Activated CD8-positive, alpha-beta memory T cell treated with anti-CD3 and anti-CD28 coated beads, Interleukin-2, amount 50 U/mL, for 4 hours (primary cell): Measurements from ENCODE around the gene SWI5.
"Not testable (repeated sequence)": the region's sequence is repeated elsewhere in the genome, so short reads cannot be mapped to it uniquely, and the experiment has no call there.

Source experiments
- DNase-seq: peaks from one replicate; pipeline ENCODE4 v3.0.0-alpha.2; 2020

Gene SWI5

DNA sequence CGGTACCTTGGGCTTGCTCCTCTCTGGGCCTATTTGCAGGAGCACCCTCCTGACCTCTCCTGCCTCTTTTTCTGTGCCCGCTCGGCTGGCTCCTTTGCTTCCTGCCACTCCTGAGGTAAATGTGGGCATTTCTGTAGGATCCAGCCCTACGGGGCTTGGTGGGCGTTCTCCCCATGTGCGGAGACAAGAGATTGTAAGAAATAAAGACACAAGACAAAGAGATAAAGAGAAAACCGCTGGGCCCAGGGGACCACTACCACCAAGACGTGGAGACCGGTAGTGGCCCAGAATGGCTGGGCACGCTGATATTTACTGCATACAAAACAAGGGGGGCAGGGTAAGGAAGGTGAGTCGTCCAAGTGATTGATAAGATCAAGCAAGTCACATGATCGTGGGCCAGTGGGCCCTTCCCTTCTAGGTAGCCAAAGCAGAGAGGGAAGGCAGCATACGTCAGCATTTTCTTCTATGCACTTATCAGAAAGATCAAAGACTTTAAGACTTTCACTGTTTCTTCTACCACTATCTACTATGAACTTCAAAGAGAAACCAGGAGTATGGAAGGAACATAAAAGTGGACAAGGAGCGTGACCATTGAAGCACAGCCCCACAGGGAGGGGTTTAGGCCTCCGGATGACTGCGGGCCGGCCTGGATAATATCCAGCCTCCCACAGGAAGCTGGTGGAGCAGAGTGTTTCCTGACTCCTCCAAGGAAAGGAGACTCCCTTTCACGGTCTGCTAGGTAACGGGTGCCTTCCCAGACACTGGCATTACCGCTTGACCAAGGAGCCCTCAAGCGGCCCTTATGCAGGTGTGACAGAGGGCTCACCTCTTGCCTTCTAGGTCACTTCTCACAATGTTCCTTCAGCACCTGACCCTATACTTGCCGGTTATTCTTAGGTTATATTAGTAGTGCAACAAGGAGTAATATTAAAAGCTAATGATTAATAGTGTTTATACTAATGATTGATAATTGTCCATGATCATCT, 3.3 kb downstream of the SWI5 start:
- not testable (repeated sequence) for DNase-seq

DNA sequence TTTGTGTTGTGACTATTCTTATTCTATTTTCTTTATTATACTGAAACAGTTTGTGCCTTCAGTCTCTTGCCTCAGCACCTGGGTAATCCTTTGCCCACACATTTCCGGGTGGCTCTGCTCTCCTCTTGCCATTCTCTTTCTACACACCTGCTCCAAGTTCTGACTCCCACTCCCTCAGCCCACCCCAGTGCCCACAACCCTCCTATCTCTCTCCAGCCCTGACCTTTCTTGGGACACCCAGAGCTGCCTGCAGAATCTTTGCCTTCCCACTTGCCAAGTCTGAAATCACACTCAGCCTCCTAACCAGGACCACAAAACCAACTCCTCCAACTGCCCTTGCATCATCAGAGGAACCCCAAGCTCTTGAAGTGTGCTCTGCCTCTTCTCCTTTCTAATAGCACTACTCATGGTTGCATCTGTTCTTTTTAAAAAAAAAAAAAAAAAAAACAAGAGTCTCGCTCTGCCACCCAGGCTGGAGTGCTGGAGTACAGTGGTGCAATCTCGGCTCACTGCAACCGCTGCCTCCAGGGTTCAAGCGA, 4.1 kb downstream of the SWI5 start:
- no peak for DNase-seq

DNA sequence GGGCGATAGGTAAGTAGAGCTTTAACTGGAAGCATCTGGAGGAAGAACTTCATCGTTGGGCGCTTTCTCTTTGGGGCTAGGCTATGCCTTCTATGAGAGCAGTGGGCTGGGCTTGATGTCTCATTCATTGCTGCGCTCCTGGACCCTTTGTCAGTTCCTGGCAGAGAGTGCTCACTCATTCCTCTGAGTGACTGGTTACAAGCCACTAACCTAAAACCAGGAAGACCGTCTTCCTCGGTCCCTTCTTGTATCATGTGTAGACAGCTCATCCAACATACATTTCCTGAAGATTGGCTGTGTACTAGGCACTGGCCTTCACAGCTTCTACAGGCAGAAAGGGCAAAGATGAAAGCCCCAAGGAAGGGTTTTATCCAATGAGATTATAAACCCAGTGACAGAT, 6.4 kb downstream of the SWI5 start:
- no peak for DNase-seq

DNA sequence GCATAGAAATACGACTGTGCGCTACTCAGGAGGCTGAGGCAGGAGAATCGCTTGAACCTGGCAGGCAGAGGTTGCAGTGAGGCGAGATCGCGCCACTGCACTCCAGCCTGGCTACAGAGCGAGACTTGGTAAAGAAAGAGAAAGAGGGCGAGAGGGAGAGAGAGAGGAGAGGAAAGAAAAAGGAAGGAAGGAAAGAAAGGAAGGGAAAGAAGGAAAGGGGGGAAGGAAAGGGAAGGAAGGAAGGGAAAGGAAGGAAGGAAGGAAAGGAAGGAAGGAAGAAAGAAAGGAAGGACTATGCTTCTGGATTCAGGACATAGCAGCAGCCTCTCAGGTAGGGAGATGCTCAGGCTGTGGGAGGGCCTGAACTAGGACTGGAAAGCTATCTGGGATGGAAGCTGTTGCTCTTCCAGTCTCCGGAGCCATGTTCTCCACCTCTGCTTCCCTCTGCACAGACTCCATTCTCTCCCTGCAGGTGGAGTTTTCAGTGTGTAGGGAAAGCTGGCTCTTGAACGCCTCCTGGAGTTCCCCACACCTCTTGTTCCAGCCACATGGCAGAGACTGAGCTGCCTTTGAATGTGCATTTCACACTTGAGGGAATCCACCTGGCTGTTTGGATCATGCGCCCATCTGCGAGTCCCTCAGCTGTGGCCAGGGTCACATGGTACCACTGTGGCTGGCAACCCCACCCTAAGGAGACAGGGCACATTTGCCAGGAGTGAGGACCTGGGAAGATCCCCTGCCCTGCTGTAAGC, 9.1 kb downstream of the SWI5 start:
- DNase-seq: no peak

DNA sequence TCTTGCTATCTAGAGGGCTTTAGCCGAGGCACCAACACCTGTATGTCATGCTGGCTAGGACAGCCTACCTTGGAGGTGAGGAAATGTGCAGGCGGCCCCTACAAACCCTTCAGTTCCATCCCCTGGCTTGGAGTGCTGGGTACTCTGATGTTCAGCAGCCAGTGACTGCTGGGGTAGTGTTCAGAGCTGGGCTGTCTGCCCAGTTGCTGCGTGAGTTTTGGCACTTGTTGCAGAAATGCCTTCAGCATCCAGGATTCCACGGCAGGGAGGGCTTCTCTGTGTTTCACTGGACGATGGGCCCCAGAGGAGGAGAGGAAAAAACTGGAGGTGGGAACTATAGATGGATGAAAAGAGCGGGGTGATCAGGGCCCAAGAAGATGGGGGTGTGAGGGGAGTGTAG, 10.4 kb downstream of the SWI5 start:
- DNase-seq: no peak

DNA sequence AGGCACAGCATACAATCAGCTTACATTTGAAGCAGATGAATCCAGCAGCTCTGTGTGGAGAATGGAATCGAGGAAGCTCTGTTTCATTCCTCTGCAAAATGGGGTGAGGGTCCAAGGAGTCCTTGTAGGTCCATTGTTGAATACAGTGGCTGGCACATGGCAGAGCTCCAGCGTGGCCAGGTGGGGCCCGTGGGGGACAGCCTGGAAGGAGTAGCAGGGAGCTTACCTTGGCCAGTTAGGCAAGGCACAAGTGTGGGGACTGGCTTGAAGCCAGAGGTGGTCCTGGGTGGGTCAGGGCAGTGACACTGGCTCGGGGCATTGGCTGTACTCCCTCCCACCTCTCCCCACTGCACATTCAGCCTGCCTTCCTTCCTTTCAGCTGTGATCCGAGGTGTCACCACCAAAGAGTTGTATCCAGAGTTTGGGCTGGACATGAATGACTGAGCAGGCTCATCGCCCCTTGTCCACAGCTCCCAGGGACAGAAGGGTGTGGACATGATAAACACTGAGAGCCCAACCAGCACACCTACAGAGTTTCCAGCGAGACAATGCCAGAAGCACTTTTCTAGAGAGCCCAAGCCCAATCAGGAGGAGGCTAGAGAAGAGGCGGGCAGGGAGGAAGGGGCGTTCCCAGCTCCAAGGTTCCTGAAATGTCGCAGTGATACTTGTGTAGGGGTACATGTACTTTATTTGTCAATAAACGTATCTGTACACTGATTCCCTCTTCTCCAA, 12.4 kb downstream of the SWI5 start:
- DNase-seq: no peak

DNA sequence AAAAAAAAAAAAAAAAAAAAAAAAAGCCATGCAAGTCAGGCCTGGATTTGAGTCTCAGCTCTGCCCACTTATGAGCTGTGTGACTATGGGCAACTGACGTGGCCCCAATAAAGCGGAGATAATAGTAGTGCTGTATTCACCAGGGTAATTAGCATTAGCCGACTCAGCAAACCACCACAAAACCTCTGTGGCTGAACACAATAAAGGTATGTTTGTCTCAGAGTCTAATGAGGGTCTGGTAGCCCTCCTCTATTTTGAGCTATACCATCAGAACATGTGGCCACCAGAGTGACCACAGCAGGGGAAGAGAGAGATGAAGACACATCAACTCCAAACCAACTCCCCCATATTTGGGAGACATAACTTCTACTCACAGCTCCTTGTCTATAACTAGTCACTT, 15.9 kb downstream of the SWI5 start:
- no peak for DNase-seq

DNA sequence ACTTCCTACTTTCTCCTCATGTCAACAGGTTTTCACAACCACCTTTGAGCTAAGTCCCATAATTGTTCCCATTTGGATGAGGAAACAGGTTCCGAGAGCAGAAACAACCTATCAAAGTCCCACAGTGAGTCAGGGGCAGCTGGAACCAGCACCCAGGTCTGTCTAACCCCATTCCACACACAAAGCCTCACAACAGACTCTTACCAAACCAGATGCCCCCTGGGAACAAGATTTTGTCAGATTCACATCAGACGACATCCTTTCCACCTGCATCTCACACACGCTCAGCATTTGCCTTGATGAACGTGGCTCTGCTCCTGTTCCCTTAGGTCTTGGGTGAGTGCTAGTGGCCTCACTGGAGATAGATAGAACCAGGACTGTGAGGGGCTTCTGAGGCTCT, 17.0 kb downstream of the SWI5 start:
- DNase-seq: no peak

DNA sequence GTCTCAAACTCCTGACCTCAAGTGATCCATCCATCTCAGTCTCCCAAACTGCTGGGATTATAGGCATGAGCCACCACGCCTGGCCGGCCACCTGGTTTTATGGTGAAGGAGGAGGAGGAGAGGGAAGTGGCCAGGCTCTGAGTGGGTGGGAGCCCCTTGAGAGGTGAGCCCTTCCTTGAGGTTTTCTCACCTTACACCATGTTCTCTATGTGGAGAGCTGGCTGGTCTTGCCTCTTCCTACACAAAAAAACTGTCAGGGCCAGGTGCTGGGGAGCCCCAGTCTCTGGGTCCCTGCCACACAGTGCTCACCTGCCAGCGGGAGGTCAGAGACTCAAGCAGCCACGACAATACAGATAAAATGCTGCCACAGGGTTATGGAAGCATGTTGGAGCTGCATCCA, 18.1 kb downstream of the SWI5 start:
- no peak for DNase-seq

DNA sequence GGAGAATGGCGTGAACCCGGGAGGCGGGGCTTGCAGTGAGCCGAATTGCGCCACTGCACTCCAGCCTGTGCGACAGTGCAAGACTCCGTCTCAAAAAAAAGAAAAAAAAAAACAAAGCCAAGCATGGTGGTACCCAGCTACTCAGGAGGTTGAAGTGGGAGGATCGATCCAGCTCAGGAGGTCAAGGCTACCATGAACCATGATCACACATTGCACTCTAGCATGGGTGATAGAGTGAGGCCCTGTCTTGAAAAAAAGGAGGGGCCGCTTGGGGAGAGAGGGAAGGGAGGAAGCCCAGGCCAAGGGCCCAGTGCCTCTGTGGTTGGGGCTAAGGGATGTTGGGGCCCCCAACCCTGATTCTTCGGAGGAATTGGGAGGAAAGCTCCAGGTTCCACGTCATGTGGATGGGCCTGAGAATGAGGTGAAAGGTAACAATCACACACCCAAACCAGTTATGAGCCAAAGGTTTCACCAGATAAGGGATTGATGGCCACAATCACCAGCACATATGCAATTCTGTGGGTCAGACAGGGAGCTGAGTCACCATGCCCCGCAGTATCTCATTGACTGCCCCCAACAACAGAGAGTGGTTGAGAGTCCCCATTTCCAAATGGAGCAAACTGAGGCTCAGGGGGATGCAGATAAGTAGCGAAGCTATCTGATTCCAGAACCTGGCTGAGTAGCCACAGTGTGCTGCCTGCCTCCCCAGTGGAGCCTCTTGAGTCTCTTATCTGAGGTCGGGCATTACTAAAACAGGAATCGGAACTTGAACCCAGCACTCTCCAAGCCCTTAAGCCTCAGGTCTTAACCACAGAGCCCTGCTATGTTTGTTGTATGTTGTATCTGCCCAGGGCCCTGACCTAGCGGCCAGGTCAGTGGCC, 20.5 kb downstream of the SWI5 start:
- DNase-seq: no peak

DNA sequence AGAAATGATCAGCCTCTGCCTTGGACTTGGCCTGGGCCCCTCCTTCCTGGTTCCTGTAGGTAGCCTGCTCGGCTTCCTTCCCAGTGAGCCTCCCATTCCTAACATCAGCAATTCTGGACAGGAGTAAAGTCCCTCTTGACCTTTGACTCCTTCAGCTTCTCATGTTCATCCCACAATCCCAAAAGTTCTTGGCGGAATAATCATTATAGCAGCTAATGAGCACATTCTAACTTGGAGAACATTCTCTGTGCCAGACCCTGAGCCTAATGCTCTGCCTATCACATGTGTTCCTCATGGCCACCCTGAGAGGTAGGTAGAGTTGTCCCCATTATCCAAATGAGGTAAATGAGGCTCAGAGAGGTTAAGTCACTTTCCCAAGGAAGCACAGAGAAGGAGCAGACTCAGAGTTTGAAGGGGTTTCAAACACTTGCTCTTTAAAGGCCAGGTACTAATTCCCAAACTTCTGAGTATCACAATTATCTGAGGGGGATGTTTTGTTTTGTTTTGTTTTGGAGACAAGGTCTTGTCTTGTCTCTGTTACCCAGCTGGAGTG, 21.2 kb downstream of the SWI5 start:
- DNase-seq: no peak

DNA sequence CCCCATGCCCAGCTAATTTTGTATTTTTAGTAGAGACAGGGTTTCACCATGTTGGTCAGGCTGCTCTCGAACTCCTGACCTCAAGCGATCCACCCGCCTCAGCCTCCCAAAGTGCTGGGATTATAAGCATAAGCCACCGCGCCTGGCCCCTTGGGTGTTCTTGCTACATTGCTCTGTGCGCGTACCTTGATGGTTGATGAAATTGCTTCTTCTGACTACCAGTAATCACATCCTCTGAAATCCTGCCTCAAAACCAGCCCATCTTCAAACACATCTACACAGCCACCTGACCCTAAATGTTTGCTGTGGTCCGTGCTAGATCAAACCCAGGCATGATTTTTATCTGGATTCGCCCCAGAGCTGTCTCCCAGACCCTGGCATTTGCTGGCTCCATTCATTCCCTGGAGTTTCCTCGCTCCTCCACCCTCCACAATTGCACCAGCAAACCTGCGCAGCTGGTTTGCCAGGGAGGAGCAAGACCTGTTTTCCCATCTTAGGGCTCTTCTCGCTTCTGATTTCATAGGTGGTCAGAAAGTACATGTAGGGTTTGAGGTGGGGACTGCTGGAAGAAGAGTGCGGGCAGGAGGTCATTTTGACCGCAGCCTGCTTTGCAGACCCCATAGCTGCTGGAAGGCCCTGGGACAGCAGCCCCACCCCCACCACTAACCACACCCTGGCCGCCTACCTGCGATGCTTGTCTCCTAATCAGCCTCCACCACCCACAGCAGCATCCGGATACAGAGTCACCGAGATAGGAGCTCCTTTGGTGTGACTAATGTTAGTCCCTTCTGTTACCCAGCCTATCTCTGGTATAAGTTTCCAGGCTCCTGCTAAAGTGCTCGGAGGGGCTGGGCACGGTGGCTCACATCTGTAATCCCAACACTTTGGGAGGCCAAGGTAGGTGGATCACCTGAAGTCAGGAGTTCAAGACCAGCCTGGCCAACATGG, 22.7 kb downstream of the SWI5 start:
- DNase-seq: no peak

DNA sequence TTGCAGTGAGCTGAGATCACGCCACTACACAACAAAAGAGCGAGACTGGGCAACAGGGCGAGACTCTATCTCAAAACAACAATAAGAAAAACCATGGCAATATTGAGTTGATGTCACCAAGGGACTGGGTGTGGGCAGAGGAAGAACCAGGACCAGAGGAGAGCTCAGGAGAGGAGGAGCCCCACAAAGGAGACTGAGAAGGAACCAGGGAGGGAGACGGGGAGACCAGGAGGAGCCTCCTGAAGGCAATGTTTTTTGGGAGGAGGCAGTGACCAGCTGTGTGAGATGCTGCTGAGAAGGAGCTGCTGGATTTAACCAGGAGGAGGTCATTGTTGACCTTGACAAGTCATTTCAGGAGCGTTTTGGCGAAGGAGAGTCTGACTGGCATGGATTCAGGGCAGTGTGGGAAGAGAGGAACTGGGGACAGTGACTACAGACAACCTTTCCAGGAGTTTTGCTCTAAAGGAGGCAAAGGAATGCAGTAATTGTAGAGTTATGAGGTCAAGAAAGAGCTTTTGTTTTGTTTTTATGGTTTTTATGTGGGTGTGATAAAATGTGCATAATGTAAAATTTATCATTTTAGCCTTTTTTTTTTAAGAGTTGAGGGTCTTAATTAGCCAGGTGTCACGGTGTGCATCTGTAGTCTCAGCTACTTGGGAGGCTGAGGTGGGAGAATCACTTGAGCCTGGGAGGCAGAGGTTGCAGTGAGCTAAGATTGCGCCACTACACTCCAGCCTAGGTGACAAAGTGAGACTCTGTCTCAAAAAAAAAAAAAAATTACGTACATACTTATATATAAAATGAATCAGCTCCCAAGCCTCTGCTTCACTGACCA, 28.3 kb downstream of the SWI5 start:
- DNase-seq: no peak

DNA sequence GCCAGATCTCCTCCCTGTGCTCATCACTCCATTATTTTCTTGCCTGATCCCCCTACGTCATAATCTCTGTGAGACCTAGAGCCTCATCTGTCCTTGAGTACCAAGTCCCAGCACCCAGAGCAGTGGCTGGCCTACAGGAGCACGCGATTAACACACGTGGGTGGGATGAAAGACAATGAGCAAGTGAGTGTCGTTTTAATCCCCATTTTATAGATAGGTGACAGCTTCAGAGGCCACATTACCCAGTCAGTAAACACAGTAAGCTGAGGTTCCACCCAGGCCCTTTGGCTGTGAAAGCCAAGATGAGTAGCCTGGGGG, 28.9 kb downstream of the SWI5 start:
- DNase-seq: no peak

DNA sequence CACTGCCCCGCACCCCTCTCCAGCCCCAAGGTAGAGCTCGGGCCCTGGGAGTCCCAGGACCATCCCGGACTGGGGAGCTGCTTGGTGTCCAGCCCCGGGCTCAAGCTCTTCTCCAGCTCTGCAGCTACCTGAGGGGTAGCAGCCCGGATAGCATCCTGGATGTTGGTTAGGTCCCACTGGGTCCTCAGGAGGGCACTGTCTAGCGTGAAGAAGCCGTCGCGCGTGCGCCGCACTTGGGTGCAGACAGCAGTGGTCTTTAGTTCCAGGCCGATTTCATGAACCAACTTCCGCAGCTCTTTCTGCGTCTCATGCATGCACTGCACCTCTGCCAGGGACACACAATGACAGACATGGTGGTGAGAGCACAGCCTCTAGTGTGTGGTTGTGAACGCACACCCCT, 33.5 kb downstream of the SWI5 start:
- DNase-seq: no peak

DNA sequence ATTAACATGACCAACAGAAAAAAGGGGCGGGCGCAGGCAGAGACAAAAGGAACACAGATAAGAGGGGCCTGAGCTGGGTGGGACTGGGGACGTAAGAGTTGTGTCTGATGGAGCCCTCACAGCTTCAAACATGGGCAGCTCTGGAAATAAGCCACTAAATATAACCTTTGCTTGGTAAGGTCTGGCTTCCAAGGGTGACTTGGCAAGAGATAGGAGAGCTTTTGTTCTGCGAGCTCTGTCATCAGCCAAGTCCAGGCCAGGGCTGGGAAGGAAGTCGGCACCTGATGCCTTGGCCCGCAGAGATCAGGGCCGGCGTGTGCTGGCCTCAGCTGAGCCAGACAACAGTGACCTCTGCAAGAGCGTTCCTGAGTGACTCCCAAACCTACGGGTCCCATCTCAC, 34.4 kb downstream of the SWI5 start:
- no peak for DNase-seq

DNA sequence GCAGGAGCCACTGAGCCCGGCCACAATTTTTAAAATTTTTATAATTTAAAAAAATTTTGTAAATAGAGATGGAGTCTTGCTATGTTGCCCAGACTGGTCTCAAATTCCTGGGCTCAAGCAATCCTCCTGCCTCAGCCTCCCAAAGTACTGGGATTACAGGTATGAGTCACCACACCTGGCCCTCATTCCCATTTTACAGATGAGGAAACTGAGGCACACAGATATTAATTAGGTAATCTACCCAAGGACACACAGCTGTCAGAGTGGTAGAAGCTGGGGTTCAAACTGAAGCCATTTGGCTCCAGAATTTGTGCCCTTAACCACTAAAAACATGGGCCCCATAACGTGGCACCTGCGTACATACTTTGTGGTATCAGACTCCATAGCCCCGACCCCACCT, 38.6 kb downstream of the SWI5 start:
- no peak for DNase-seq

DNA sequence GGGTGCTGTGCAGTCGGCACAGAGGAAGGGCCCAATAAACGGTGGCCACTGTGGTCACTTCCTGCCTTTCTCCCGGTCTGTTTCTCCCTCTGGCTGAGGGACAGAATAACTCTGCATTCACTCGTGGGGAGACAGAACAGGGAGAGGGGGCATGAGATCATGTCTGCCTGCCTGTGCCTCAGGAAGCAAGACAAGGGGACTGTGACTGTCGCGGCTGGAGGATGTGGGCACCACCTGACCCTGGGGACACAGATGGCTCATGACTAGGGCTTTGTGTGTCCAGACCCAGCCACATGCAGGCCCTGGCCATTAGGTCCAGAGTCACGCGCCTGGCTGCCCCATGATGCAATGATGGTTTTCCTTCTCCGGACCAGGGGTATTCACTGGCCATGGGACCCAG, 40.3 kb downstream of the SWI5 start:
- no peak for DNase-seq

DNA sequence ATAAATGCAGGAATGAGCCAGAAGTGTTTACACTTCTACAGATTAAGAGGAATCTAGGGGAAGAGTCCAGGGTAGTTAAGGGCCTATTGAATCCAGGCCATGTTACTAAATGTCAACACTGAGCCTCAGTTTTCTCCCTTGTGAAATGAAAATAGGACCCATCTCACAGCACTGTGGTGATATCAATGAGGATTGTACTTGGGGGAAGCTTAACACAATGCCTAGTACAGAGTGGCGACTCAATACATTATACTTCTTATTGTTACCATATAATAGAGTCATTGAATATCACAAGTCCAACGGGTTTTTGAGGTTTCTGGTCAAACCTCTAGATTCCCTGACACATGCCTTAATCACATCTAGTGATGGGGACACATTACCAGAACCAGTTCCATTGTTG, 41.6 kb downstream of the SWI5 start:
- DNase-seq: no peak

DNA sequence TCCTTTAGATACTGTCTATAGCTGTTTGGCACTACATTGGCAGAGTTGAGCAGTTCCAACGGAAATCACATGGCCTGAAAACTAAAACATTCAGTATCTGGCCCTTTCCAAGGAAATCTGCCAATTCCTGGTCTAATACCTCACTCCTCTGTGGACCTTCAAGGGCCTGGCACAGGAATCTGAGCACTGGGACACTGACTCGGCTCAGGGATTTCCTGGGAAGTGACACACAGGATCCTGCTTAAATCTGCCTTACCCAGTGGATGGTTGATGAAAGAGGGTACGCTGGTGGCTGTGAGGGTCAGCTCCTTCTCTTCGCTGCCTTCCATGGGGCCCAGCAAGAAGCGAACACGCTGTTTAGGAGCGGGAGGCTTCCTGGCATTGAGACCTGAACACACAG, 45.3 kb downstream of the SWI5 start:
- no peak for DNase-seq
